OCI-LY3 (cell line): ENCODE measurements around the gene PDE4DIP.
A peak's percentile ranks its signal among the peaks of the same experiment; 100 is the strongest.
"Not testable (repeated sequence)": the region's sequence is repeated elsewhere in the genome, so short reads cannot be mapped to it uniquely, and the experiment has no call there.

Experiments used
- H2AFZ ChIP-seq: fragments of 200-600, 300-600 bp; shearing (Covaris generic); 2 replicates; pipeline ENCODE4 v1.6.0; 2014; ENCODE audit warnings: antibody characterized with exemption, low read depth, low read length
- H3K27ac ChIP-seq: fragments of 200-600, 300-600 bp; sonication (generic); 2 replicates; pipeline ENCODE4 v1.5.1; 2014; ENCODE audit warnings: mild to moderate bottlenecking, low read length, moderate library complexity, mixed read lengths
- H3K27me3 ChIP-seq: fragments of 200-600, 300-600 bp; sonication (generic); 2 replicates; pipeline ENCODE4 v1.6.1; 2014; ENCODE audit warnings: low read depth, low read length, mixed read lengths
- H3K36me3 ChIP-seq: fragments of 200-600, 300-600 bp; sonication (generic); replicated peaks from 2 replicates; pipeline ENCODE3; 2014; ENCODE audit warnings: low read depth, low read length, mixed read lengths
- H3K4me1 ChIP-seq: fragments of 300-600, 200-600 bp; sonication (generic); 2 replicates; pipeline ENCODE4 v1.6.1; 2014; ENCODE audit warnings: low read length, mixed read lengths
- H3K4me2 ChIP-seq: fragments of 200-600, 300-600 bp; sonication (generic); 2 replicates; pipeline ENCODE4 v1.6.1; 2014; ENCODE audit warnings: low read length, mixed read lengths
- H3K4me3 ChIP-seq: fragments of 300-600, 200-600 bp; sonication (generic); 2 replicates; pipeline ENCODE4 v1.5.1; 2014; ENCODE audit warnings: antibody characterized with exemption, mild to moderate bottlenecking, low read length, moderate library complexity
- H3K79me2 ChIP-seq: fragments of 300-600, 200-600 bp; shearing (Covaris generic); 2 replicates; pipeline ENCODE4 v1.6.1; 2014; ENCODE audit warnings: mild to moderate bottlenecking, low read length, mixed read lengths
- H3K9ac ChIP-seq: fragments of 300-600, 200-600 bp; shearing (Covaris generic); 2 replicates; pipeline ENCODE4 v1.6.0; 2014; ENCODE audit warnings: mild to moderate bottlenecking, low read length, moderate library complexity
- H3K9me3 ChIP-seq: fragments of 200-600, 300-600 bp; shearing (Covaris generic); 2 replicates; pipeline ENCODE4 v1.6.1; 2014; ENCODE audit warnings: low read length, mixed read lengths; ENCODE audit not compliant: insufficient read depth
- H4K20me1 ChIP-seq: fragments of 200-600, 300-600 bp; sonication (generic); 2 replicates; pipeline ENCODE4 v1.6.1; 2016; ENCODE audit warnings: low read length, mixed read lengths; ENCODE audit not compliant: insufficient read depth

PDE4DIP gene

DNA sequence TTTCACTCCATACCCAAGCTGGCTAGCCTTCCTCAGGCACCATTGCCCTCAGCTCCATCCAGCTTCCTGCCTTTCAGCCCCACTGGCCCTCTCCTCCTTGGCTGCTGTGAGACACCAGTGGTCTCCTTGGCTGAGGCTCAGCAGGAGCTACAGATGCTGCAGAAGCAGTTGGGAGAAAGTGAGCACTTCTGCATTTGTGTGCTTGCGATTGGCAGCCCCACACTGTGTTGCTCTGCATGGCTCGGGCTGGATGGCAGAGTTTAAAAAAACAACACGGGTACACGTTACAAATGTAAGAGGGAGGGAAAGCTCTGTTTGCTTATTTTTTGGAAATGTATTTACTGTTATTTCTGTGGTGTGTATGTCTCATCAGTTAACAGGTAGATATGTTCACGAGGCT, 168.4 kb downstream of the PDE4DIP start:
- H3K4me2 ChIP-seq = 0 out of 2 replicates have a peak overlapping the region, but pooled peaks have one; percentile 30
- not testable (repeated sequence) for H3K79me2 ChIP-seq, H3K27ac ChIP-seq, H3K4me1 ChIP-seq, H3K4me3 ChIP-seq, H4K20me1 ChIP-seq, H3K36me3 ChIP-seq, H2AFZ ChIP-seq, H3K27me3 ChIP-seq, H3K9ac ChIP-seq, H3K9me3 ChIP-seq

DNA sequence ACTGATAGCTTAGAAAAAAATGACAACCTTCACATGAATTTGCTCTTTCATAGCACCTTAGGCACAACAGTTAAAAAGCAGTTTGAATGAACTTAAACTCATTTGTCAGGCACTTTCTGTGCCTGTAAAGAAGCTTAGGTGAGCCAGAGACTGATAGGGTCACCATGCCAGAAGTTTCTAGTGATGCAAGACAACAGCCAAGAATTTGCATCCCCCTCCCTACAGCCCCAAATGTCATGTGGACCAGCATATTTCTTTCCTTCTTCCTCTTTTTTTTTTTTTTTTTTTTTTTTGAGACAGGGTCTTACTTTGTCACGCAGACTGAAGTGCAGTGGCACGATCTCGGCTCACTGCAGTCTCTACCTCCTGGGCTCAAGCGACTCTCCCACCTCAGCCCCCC, 169.3 kb downstream of the PDE4DIP start:
- not testable (repeated sequence) for H3K27ac ChIP-seq, H4K20me1 ChIP-seq, H2AFZ ChIP-seq, H3K36me3 ChIP-seq, H3K27me3 ChIP-seq, H3K9me3 ChIP-seq, H3K4me1 ChIP-seq, H3K79me2 ChIP-seq, H3K9ac ChIP-seq, H3K4me3 ChIP-seq
- H3K4me2 ChIP-seq = peak overlapping the region; percentile 45

DNA sequence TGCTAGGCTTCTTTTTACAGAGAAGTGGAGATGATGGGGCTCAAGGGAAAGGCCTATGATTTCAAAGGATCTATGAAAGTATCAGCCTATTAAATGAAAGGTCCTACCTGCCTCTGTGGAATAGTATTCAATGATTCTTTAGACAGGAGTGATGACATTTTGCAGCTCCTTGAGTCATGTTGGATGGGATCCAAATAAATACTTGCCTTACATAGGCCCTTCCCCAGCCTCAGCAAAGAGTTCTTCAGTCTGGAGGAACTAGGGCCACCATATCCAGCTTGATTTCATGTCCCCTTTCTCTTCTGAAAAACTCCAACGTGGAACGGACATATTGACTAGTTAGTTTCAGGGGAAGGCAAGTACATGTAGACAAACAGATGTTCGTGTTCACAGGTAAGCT, 171.3 kb downstream of the PDE4DIP start:
- H3K4me1 ChIP-seq, H3K79me2 ChIP-seq, H3K36me3 ChIP-seq, H3K4me3 ChIP-seq, H3K27me3 ChIP-seq, H3K9ac ChIP-seq, H4K20me1 ChIP-seq, H3K4me2 ChIP-seq, H3K9me3 ChIP-seq, H3K27ac ChIP-seq, H2AFZ ChIP-seq: not testable (repeated sequence)

DNA sequence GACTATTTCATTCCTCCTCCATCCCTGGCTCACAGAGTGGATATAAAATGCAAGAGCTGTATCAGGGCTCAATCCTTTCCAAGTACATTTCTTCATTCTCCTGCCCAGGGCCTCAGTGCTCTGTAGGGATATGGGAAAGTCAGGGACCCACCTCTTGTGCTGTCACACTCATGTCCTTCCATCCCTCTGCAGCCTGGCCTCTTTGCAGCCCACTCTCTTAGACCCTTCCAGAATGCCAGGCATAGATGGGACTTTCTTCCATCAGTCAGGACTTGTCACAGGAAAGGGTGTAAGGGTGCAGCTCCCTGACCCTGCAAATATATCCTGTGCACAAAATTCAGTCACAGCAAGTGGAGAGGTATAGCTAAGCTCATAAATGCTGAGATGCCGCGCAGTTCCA, 172.4 kb downstream of the PDE4DIP start:
- H3K4me3 ChIP-seq, H3K9ac ChIP-seq, H3K9me3 ChIP-seq, H3K79me2 ChIP-seq, H3K4me2 ChIP-seq, H2AFZ ChIP-seq, H4K20me1 ChIP-seq, H3K27ac ChIP-seq, H3K27me3 ChIP-seq, H3K36me3 ChIP-seq, H3K4me1 ChIP-seq: not testable (repeated sequence)

DNA sequence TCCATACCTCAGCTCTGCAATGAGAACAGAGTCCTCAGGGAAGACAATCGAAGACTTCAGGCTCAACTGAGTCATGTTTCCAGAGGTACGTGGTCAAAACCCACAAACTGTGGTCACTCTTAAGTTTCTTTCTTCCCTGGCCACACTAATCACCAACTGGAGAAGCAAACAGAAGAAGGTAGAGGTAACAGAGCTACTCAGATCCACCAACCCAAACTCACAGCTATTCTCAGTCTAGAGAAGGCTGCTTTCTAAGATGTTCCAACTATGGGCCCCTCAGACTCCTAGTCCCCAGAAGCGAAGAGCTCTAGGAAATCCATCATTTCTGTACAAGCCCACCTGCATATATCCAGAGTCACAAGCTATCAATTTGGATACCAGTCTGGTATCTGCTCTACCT, 174.3 kb downstream of the PDE4DIP start:
- H4K20me1 ChIP-seq, H3K27me3 ChIP-seq, H3K9ac ChIP-seq, H3K27ac ChIP-seq, H3K4me2 ChIP-seq, H3K79me2 ChIP-seq, H2AFZ ChIP-seq, H3K36me3 ChIP-seq, H3K9me3 ChIP-seq, H3K4me3 ChIP-seq, H3K4me1 ChIP-seq: not testable (repeated sequence)

DNA sequence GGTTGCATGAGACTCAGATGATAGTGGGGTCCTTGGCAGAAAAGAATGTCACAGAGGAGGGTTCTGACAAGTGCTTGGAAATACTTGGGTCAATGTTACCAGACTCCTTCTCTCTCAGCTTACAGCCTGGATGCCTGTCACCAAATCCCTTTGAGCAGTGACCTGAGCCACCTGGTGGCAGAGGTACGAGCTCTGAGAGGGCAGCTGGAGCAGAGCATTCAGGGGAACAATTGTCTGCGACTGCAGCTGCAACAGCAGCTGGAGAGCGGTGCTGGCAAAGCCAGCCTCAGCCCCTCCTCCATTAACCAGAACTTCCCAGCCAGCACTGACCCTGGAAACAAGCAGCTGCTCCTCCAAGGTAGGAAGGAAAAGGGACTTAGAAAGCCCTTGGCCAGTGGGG, 180.1 kb downstream of the PDE4DIP start:
- H3K36me3 ChIP-seq, H4K20me1 ChIP-seq, H3K79me2 ChIP-seq, H3K9ac ChIP-seq, H3K27ac ChIP-seq, H3K27me3 ChIP-seq, H3K4me3 ChIP-seq, H3K4me2 ChIP-seq, H3K4me1 ChIP-seq, H2AFZ ChIP-seq, H3K9me3 ChIP-seq: not testable (repeated sequence)

DNA sequence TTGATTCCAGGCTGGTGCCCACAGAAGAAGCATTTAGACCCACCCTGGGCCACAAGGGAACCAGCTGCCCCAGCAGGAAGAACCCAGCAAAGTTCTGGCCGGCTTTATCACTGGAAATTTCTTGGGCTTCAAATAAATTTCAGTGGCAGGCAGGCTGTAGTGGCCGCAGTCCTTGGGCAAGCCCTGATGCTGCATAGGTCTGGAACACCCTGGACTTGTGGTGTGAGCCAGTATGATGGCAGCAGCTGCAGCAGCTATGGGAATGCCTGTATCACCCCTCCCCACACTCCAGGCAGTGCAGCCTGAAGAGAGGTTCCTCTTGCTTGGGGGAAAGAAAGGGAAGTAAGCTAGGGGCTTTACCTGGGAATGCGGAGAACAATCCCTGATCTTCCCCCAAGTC, 189.7 kb downstream of the PDE4DIP start:
- H3K79me2 ChIP-seq, H2AFZ ChIP-seq, H3K4me1 ChIP-seq, H3K4me3 ChIP-seq, H3K27me3 ChIP-seq, H3K27ac ChIP-seq, H4K20me1 ChIP-seq, H3K9ac ChIP-seq, H3K4me2 ChIP-seq, H3K9me3 ChIP-seq, H3K36me3 ChIP-seq: not testable (repeated sequence)

DNA sequence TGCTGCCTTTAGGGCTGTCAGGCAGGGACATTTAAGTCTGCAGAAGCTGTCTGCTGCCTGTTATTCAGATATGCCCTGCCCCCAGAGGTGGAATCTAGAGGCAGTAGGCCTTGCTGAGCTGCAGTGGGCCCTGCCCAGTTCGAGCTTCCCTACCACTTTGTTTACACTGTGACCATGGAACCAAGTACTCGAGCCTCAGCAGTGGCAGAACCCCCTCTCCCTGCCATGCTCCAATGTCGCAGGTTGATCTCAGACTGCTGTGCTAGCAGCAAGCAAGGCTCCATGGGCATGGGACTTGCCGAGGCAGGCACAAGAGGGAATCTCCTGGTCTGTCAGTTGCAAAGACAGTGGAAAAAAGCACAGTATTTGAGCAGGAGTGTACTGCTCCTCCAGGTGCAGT, 198.8 kb downstream of the PDE4DIP start:
- not testable (repeated sequence) for H3K79me2 ChIP-seq, H3K27ac ChIP-seq

DNA sequence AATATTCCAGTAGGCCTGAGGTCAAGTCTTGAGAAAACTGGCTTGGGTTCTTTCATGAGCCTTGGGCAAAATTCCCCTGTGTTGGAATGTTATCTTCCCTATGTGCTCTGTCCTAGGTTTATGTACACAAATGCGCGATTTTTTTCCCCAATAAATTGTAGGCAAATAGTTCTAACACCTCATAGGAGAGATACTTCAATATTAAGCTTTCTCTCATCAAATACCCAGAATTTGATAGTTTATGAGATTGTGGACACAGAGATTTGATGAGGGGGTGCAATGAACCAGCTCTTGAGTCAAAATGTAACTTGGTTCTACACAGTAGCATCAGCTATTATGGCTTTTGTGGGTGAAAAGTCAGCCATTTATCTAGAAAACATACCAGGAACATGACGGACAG, 220.4 kb downstream of the PDE4DIP start:
- H2AFZ ChIP-seq, H3K9me3 ChIP-seq, H3K4me3 ChIP-seq, H4K20me1 ChIP-seq, H3K9ac ChIP-seq, H3K27ac ChIP-seq, H3K4me1 ChIP-seq, H3K36me3 ChIP-seq, H3K79me2 ChIP-seq, H3K27me3 ChIP-seq, H3K4me2 ChIP-seq: not testable (repeated sequence)

More for the DNA sequence above, 198.8 kb downstream of the PDE4DIP start:
- not testable (repeated sequence) for H3K36me3 ChIP-seq, H3K9me3 ChIP-seq, H2AFZ ChIP-seq, H3K9ac ChIP-seq, H3K4me1 ChIP-seq, H3K27me3 ChIP-seq, H3K4me2 ChIP-seq, H4K20me1 ChIP-seq, H3K4me3 ChIP-seq

DNA sequence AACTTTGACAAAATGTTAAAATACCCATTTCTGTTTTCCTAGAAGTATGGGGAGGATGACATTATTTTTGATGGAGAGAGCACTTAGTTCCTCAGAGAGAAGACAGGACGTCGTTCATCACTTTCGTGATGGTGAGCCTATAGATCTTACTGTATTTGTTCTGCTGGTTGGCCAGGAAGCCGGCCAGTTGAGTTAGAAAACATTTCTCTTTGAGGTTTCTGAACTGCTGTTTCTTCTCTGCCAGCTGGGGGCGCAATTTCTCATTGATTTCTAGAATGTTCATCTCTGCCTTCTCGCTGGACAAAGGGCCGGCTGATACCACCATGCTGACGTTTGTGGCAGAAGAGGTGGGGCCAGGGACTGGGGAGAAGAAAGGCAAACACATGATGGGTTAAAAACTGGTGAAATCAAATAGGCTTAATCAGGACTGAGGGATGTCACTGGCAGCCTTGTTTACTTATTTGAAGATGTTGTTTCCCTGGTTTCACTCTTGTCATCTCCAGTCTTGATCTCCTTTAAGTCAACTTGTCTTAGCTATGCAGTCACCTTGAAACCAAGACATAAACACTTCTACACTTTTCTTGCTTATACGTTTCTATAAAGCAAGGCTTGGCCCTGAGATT, 231.4 kb downstream of the PDE4DIP start:
- not testable (repeated sequence) for H3K4me3 ChIP-seq, H3K79me2 ChIP-seq, H4K20me1 ChIP-seq, H3K4me2 ChIP-seq, H3K4me1 ChIP-seq, H3K27me3 ChIP-seq, H3K27ac ChIP-seq, H3K36me3 ChIP-seq, H3K9me3 ChIP-seq, H2AFZ ChIP-seq, H3K9ac ChIP-seq
